Esophagus squamous epithelium (tissue), 5 donors: ENCODE measurements around the gene MAT2A. TPM values are rescaled to one million over a fixed set of nuclear protein-coding genes. Genes with fewer than 3 reads are reported as not detected.

ENCODE experiments used
- DNase-seq: peaks from one replicate; lab custom pipeline; 2025; lab: John Stamatoyannopoulos, UW
- H3K27ac ChIP-seq, 4 donors: fragments of 200-600 bp; sonication (generic); one replicate each; pipeline ENCODE4 v1.5.1; 2016 to 2019; ENCODE audit warnings: mild to moderate bottlenecking in 1 of 4
- H3K27me3 ChIP-seq, 4 donors: fragments of 200-600 bp; sonication (generic); 1 replicate in 3 of 4; 2 replicates in 1 of 4; pipeline versions ENCODE4 v1.5.1 to v1.6.0; 2017 to 2021; ENCODE audit warnings: antibody characterized with exemption in 1 of 4
- H3K36me3 ChIP-seq, 3 donors: fragments of 200-600 bp; sonication (generic); one replicate each; pipeline ENCODE4 v1.5.1; 2016 to 2019
- H3K4me1 ChIP-seq, 3 donors: fragments of 200-600 bp; sonication (generic); one replicate each; pipeline ENCODE4 v1.5.1; 2017 to 2019
- H3K4me3 ChIP-seq, 4 donors: fragments of 200-600 bp; sonication (generic); 1 replicate in 3 of 4; 2 replicates in 1 of 4; pipeline ENCODE4 v1.5.1; 2016 to 2019; ENCODE audit warnings: mild to moderate bottlenecking in 2 of 4, moderate library complexity in 1 of 4
- H3K9me3 ChIP-seq, 3 donors: fragments of 200-600 bp; sonication (generic); one replicate each; pipeline ENCODE4 v1.5.1; 2016 to 2019
- POLR2A ChIP-seq, 4 donors: fragments of 450-650 bp; IDR thresholded peaks; one replicate each; pipeline ENCODE4 v1.6.1; 2017; ENCODE audit warnings: antibody characterized with exemption in 4 of 4, mild to moderate bottlenecking in 4 of 4, moderate library complexity in 3 of 4
- WGBS, 2 donors: methylation state at CpG; one replicate each; pipeline ENCODE4 v1.1.5; 2018; 5-methylcytosine and 5-hydroxymethylcytosine counted together
- intact Hi-C: fragments of 100-400 bp; cut with DNase I; formaldehyde crosslinking; loops from one replicate; pipeline ENCODE4 v1.15.0; 2022
- total RNA-seq, 4 donors: library from RNA; depleted of rRNA; stranded (reverse); fragments of >200 nt; gene quantifications; one replicate each; pipeline ENCODE4 v1.1.0, GENCODE V29; 2016
- TF ChIP-seq, protein P1 (sequence below), 6 experiments: fragments of 450-650 bp in 4 of 6; fragments of 200-600 bp in 2 of 6; sonication (generic) in 2 of 6; IDR thresholded peaks; one replicate each; pipeline ENCODE4 v1.5.1; 2016 to 2019; ENCODE audit warnings: antibody characterized with exemption in 6 of 6, mild to moderate bottlenecking in 4 of 6, moderate library complexity in 4 of 6
- donor health status: DM: yes; HTN: yes; CAD: no.

Gene MAT2A
- total RNA-seq, 4 donors from 2014 or later = 81.8 to 272 (median 121) TPM

DNA sequence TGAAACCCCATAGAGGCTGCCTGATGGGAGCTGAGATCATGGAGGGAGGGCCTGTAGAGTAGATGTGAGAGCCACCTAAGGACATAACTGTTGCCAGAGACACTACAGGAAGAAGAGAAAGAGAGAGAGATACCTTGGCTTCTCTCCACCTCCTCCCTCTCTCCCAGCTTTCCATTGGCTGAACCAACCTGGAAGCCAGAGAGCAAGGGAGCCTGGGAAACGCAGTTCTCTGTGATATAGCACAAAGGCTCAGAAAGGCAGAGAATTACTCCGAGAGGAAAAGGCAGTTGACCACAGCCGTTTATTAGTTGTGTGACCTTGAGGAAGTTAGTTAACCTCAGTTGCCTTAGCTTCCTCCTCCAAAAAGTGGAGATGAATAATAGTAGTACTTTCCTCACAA, 37.7 kb upstream of the MAT2A start:
- H3K27ac ChIP-seq = peak overlapping the region in 1 of 4 donors; percentile 34

DNA sequence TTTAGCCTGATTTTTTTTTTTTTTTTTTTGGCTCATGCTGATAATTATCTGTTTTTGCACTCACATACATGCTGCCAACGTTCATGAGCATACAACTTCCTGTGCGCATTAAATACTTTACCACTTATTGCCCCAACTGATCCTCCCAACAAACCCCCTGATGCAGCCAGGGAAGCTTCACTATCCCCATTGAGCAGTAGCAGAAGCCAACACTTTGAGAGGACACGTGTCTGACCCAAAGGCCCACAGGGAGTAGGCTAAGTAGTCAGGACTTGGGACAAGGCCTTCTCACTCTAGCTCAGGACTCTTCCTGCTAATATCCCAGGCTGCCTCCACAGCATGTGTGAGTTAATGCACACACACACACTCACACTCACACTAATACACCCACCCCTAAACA, 36.2 kb upstream of the MAT2A start:
- no peaks in the 10 kb centered on the region for H3K36me3 ChIP-seq
- H3K4me1 ChIP-seq = peaks cover 32 to 67% (median 35%) of the 10 kb centered on the region in 3 donors
- no peaks in the 10 kb centered on the region for H3K9me3 ChIP-seq
- H3K27me3 ChIP-seq = no peaks in the 10 kb centered on the region
- DNase-seq = no peak
- intact Hi-C loops = no loop called here
- H3K4me3 ChIP-seq = no peak overlapping the region
- WGBS, 2 donors = 71 to 72% methylated on average over 3 of the region's 3 CpGs
- H3K27ac ChIP-seq = peak overlapping the region in 1 of 4 donors; percentile 75
- TF ChIP-seq, protein P1, sequence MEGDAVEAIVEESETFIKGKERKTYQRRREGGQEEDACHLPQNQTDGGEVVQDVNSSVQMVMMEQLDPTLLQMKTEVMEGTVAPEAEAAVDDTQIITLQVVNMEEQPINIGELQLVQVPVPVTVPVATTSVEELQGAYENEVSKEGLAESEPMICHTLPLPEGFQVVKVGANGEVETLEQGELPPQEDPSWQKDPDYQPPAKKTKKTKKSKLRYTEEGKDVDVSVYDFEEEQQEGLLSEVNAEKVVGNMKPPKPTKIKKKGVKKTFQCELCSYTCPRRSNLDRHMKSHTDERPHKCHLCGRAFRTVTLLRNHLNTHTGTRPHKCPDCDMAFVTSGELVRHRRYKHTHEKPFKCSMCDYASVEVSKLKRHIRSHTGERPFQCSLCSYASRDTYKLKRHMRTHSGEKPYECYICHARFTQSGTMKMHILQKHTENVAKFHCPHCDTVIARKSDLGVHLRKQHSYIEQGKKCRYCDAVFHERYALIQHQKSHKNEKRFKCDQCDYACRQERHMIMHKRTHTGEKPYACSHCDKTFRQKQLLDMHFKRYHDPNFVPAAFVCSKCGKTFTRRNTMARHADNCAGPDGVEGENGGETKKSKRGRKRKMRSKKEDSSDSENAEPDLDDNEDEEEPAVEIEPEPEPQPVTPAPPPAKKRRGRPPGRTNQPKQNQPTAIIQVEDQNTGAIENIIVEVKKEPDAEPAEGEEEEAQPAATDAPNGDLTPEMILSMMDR (IDR thresholded peaks at IDR 0.05) = no peak
- TF ChIP-seq POLR2A (IDR thresholded peaks at IDR 0.05) = no peak

More for the DNA sequence above, 37.7 kb upstream of the MAT2A start:
- no peak overlapping the region for H3K4me3 ChIP-seq
- H3K4me1 ChIP-seq = peaks cover 32 to 57% (median 35%) of the 10 kb centered on the region in 3 donors
- DNase-seq = no peak
- no peaks in the 10 kb centered on the region for H3K36me3 ChIP-seq
- intact Hi-C loops = no loop called here
- TF ChIP-seq, protein P1 (IDR thresholded peaks at IDR 0.05) = no peak
- no peak for TF ChIP-seq POLR2A (IDR thresholded peaks at IDR 0.05)
- WGBS, 2 donors = 58 to 76% methylated on average over 3 of the region's 3 CpGs
- no peaks in the 10 kb centered on the region for H3K27me3 ChIP-seq
- H3K9me3 ChIP-seq = no peaks in the 10 kb centered on the region

DNA sequence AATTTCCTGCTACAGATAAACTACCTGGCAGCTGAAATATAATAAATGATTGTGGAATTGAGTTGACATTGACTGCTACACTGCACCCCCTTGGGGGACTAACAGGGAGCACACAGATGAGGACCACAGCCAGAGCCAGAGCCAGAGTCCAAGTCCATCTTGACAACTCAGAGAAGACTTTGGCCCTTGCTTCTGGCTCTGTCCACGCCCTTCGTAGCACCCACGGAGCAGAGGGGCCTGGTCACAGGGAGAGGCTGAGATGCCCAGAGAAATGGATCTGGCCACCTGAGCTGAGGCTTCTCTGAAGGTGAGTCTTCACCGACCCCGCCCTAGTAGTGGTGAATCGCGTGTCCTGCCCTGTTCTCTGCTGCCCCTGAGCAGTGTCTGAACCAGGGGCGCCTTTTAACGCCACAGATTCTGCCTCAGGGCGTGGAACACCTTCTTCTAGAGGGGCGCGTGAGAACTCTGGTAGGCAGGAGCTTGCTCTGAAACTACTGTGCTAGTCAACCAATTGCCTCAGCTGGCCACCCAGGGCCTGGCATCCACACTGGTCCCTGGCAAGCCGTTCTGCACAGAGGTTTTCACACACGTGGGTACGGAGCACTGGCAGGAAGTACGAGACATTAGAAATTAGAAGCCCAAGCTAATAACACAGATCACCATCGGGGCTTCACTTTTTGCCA, 35.7 kb upstream of the MAT2A start:
- no peaks in the 10 kb centered on the region for H3K36me3 ChIP-seq
- no peaks in the 10 kb centered on the region for H3K27me3 ChIP-seq
- TF ChIP-seq, protein P1 (IDR thresholded peaks at IDR 0.05) = no peak
- no peak for TF ChIP-seq POLR2A (IDR thresholded peaks at IDR 0.05)
- intact Hi-C loops = no loop called here
- no peak for DNase-seq
- WGBS, 2 donors = 45 to 64% methylated on average over 7 to 9 of the region's 17 CpGs
- no peak overlapping the region for H3K4me3 ChIP-seq
- peaks cover 32 to 67% (median 35%) of the 10 kb centered on the region in 3 donors for H3K4me1 ChIP-seq
- no peaks in the 10 kb centered on the region for H3K9me3 ChIP-seq
- H3K27ac ChIP-seq = peak overlapping the region; percentile 38 to 75 (median 58)

DNA sequence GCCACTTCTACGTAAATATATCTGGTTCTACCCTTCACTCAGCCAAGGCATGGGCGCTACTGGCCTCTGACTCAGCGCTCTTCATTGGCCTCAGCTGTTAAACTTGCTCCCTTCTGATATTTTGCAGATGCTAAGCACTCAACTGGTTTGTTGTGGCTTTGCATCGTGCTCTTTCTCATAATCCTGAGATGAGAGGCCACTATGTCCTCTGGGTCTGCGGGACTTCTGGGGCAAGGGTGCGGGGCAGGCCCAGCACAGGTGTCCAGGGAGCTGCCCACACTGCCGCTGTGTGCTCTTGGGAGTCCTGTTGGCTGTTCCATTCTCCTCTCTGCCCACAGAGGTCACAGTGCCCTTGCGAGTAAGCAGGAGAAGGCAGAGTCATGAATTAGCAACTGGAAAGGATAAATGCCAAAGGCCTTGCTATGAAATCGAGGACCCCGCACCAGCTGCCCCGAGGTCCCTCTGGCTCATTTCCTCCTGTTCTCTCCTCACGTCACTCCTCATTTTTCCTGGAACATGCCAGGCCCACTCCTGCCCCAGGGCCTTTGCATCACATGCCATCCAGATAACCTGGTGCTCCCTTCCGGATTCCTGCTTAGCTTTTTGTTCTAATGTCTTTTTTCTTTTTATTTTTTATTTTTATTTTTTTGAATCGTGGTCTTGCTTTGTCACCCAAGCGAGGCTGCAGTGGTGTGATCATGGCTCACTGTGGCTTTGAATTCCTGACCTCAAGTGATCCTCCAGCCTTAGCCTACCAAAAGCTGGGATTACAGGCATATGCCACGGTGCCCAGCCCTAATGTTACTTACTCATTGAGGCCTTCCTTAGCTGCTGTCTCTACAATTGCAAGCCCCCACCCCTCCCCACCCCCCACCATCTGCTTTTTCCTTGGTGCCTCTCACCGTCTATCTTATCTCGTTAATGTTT, 34.9 kb upstream of the MAT2A start:
- Histone ChIP-seq H3K27me3 (no peaks in the 10 kb centered on the region), H3K27ac (peak overlapping the region; percentile 51 to 75 (median 64)), H3K4me3 (no peak overlapping the region), H3K9me3 (no peaks in the 10 kb centered on the region), H3K36me3 (no peaks in the 10 kb centered on the region), H3K4me1 (peaks cover 32 to 60% (median 35%) of the 10 kb centered on the region in 3 donors)
- TF ChIP-seq POLR2A (IDR thresholded peaks at IDR 0.05) = no peak
- TF ChIP-seq, protein P1 (IDR thresholded peaks at IDR 0.05) = no peak
- DNase-seq = no peak
- intact Hi-C loops = no loop called here
- 49 to 61% methylated on average over 16 of the region's 18 CpGs for WGBS, 2 donors
